ENCODE results near the gene AMPH.

- TF ChIP-seq CTCF (IDR thresholded peaks at IDR 0.05): no peak
- no peak for TF ChIP-seq EP300 (IDR thresholded peaks at IDR 0.05)
Observed at GRCh38 chr7:38453168-38453567, 178.0 kb downstream of the AMPH start.

All from tibial nerve (tissue), 4 donors.